GM21786 (cell line): ENCODE measurements around the gene DELE1.

ENCODE experiments used
- ATAC-seq: cut with Tn5 transposase; IDR thresholded peaks from one replicate; pipeline ENCODE4 v1.9.1; 2021; ENCODE audit not compliant: unreplicated experiment

DELE1 gene

GRCh38 chr5:141989720-141990119 lies 66.0 kb downstream of the DELE1 start:
- ATAC-seq, result no peak
